GM21360 (cell line): ENCODE results near the gene RPRD1A.
"Not testable (repeated sequence)": the region's sequence is repeated elsewhere in the genome, so short reads cannot be mapped to it uniquely, and the experiment has no call there.

Source experiments
- ATAC-seq: cut with Tn5 transposase; IDR thresholded peaks from one replicate; pipeline ENCODE4 v1.9.1; 2021; ENCODE audit warnings: mild to moderate bottlenecking, moderate library complexity; ENCODE audit not compliant: unreplicated experiment

Gene RPRD1A

GRCh38 chr18:35972197-35973000, 95.0 kb downstream of the RPRD1A start, which contains the start of gene RMP24:
RMP24 (plus strand) TSS chr18:35972679.
- ATAC-seq = peak; percentile 86

- ATAC-seq = peak; percentile 2
Measured at GRCh38 chr18:35971661-35972196, 95.6 kb downstream of the RPRD1A start.

DNA sequence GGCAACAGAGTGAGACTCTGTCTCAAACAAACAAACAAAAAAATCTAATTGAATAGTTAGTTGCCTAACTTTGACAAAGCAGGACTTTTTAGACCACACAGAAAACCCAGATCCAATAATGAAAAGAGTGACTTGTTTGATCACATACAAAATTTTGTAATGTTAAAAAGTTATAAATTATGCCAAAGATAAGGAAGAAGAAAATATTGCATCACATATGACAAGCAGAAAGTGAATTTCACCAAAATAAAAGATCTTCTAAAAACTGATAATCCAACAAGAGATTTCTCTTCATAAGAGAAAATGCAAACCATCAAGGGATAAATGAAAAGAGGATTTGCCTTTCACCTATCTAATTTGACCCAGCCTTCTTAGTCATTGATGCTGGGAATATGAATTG, 97.7 kb downstream of the RPRD1A start:
- no peak for ATAC-seq

DNA sequence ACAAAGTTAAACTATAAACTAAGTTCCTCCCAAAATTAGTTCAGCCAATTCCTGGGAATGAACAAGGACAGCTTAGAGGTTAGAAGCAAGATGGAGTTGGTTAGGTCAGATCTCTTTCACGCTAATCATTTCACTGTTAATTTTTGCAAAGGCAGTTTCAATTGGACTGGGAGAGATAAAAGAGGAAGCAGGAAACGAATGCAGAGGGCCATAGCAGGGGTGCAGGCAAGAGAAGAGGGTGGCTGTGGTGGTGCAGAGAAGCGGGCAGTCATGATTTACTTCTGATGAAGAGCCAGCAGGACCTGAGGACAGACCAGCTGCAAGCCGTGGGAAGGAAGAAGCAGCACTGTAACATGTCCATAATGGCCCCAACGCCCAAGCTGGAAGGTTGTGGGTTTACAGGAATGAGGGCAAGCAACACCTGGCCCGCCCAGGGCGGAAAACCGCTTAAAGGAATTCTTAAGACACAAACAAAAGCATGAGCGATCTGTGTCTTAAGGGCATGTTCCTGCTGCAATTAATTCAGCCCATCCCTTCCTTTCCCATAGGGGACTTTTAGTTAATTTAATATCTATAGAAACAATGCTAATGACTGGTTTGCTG, 99.0 kb downstream of the RPRD1A start:
- no peak for ATAC-seq

GRCh38 chr18:35967866-35968265, 99.5 kb downstream of the RPRD1A start:
- not testable (repeated sequence) for ATAC-seq

GRCh38 chr18:35964319-35964718, 103.0 kb downstream of the RPRD1A start:
- ATAC-seq = no peak

GRCh38 chr18:35962320-35962719, 105.0 kb downstream of the RPRD1A start:
- no peak for ATAC-seq

DNA sequence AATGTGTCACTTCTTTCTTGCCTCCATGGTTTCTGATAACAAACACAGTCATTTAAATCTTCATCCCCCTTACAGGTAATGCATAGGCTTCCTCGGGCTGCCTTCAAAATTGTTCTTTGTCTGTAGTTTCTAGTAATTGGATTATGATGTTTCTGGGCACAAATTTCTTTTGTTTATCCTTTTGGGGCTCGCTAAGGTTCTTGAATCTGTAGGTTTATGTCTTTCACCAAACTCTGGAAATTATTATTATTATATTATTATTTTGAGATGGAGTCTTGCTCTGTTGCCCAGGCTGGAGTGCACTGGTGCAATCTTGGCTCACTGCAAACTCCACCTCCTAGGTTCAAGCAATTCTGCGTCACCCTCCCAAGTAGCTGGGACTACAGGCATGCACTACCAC, 111.1 kb downstream of the RPRD1A start:
- no peak for ATAC-seq

DNA sequence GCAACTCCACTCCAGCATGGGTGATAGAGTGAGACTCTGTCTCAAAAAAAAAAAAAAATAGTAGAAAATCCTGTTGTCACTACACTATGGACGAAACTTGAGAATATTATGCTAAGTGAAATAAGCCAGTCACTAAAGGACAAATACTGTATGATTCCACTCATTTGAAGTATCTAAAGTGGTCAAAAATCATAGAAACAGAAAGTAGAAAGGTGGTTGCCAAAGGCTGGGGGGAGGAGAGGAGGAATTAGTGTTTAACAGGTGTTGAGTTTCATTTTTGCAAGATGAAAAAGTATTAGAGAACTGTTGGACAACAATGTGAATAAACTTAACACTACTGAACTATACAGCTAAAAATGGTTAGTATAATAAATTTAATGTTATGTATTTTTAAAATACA, 113.7 kb downstream of the RPRD1A start:
- ATAC-seq = no peak

DNA sequence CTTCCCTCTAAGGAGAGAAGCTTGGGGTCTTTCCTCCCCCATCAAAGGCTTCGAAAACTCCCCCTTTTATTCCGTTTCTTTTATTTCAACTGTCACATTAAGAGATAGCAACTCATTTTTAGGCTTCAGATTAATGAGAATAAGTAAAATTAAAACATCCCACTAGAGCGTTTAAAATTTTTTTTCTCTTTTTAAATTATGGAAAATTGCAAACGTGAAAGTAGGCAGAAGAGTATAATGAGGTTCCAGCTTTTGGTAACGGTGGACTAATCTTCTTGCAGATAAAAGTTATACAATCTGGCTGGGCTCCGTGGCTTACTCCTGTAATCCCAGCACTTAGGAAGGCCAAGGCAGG, 116.8 kb downstream of the RPRD1A start:
- no peak for ATAC-seq

- no peak for ATAC-seq
Measured at GRCh38 chr18:35949903-35950627, 117.3 kb downstream of the RPRD1A start.

- no peak for ATAC-seq
Measured at GRCh38 chr18:35949090-35949489, 118.3 kb downstream of the RPRD1A start.

GRCh38 chr18:35948080-35948479, 119.3 kb downstream of the RPRD1A start:
- no peak for ATAC-seq

- no peak for ATAC-seq
Measured at GRCh38 chr18:35942661-35943060, 124.7 kb downstream of the RPRD1A start.

DNA sequence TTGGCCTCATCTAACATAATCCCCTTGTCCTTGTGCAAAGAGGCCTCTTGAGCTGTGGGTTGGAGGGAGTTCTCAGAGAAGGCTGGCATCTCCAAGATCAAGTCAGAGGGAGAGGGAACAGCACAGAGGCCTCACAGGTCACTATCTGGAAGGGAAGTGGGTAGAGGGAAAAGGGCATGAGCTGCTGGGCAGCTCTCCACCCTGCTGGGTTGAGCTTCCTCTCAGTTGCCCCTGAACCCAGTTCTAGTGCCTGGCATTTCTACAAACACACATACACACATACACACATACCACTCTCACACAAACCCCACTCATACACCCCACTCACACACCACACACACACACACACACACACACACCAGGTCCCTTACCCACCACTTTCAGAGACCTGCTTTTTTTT, 125.2 kb downstream of the RPRD1A start:
- ATAC-seq = no peak

GRCh38 chr18:35941299-35941698, 126.1 kb downstream of the RPRD1A start:
- ATAC-seq = no peak
